SU-DHL-6 (cell line): ENCODE results near the gene CLIC4.

Experiments
- CTCF ChIP-seq: fragments of 200-600 bp; sonication (generic); IDR thresholded peaks from one replicate; pipeline ENCODE4 v1.5.1; 2017; ENCODE audit warnings: antibody characterized with exemption, mild to moderate bottlenecking, low read length, moderate library complexity; ENCODE audit not compliant: insufficient read depth, poor library complexity, severe bottlenecking
- EZH2phosphoT487 ChIP-seq: fragments of 200-600 bp; sonication (generic), shearing (Covaris generic); conservative IDR thresholded peaks from 2 replicates; pipeline ENCODE4 v1.6.1; 2018; ENCODE audit warnings: mild to moderate bottlenecking, antibody characterized with exemption, low read length, moderate library complexity, mixed read lengths

GRCh38 chr1:24751833-24752232 is 6.6 kb downstream of the CLIC4 start:
- TF ChIP-seq CTCF = no peak
- no peak for TF ChIP-seq EZH2phosphoT487
